Measurements from ENCODE around the gene VMAC. TPM values are rescaled to one million over a fixed set of nuclear protein-coding genes. Genes with fewer than 3 reads are reported as not detected.
A peak's percentile ranks its signal among the peaks of the same experiment; 100 is the strongest.

Gene VMAC
- total and polyA plus RNA-seq, 2 of the 13 experiments (the other 11 are each of a cell fraction or from before 2014, with no cell fraction given) = 2.4 TPM

- no peak for TF ChIP-seq ZBTB26 (CRISPR knock-in tag; IDR thresholded peaks at IDR 0.05; ENCODE audit: borderline replicate concordance)
- TF ChIP-seq E2F1 (CRISPR knock-in tag; IDR thresholded peaks at IDR 0.05) = no peak
- TF ChIP-seq, protein P1, sequence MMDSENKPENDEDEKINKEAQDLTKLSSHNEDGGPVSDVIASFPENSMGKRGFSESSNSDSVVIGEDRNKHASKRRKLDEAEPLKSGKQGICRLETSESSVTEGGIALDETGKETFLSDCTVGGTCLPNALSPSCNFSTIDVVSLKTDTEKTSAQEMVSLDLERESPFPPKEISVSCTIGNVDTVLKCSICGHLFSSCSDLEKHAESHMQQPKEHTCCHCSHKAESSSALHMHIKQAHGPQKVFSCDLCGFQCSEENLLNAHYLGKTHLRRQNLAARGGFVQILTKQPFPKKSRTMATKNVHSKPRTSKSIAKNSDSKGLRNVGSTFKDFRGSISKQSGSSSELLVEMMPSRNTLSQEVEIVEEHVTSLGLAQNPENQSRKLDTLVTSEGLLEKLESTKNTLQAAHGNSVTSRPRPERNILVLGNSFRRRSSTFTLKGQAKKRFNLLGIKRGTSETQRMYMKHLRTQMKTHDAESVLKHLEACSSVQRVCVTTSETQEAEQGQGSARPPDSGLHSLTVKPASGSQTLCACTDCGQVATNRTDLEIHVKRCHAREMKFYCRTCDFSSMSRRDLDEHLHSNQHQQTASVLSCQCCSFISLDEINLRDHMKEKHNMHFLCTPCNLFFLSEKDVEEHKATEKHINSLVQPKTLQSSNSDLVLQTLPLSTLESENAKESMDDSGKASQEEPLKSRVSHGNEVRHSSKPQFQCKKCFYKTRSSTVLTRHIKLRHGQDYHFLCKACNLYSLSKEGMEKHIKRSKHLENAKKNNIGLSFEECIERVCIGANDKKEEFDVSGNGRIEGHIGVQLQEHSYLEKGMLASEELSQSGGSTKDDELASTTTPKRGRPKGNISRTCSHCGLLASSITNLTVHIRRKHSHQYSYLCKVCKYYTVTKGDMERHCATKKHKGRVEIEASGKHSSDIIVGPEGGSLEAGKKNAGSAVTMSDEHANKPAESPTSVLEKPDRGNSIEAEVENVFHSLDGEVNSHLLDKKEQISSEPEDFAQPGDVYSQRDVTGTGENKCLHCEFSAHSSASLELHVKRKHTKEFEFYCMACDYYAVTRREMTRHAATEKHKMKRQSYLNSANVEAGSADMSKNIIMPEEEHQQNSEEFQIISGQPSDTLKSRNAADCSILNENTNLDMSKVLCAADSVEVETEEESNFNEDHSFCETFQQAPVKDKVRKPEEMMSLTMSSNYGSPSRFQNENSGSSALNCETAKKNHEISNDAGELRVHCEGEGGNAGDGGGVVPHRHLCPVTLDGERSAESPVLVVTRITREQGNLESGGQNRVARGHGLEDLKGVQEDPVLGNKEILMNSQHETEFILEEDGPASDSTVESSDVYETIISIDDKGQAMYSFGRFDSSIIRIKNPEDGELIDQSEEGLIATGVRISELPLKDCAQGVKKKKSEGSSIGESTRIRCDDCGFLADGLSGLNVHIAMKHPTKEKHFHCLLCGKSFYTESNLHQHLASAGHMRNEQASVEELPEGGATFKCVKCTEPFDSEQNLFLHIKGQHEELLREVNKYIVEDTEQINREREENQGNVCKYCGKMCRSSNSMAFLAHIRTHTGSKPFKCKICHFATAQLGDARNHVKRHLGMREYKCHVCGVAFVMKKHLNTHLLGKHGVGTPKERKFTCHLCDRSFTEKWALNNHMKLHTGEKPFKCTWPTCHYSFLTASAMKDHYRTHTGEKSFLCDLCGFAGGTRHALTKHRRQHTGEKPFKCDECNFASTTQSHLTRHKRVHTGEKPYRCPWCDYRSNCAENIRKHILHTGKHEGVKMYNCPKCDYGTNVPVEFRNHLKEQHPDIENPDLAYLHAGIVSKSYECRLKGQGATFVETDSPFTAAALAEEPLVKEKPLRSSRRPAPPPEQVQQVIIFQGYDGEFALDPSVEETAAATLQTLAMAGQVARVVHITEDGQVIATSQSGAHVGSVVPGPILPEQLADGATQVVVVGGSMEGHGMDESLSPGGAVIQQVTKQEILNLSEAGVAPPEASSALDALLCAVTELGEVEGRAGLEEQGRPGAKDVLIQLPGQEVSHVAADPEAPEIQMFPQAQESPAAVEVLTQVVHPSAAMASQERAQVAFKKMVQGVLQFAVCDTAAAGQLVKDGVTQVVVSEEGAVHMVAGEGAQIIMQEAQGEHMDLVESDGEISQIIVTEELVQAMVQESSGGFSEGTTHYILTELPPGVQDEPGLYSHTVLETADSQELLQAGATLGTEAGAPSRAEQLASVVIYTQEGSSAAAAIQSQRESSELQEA (CRISPR knock-in tag; IDR thresholded peaks at IDR 0.05; ENCODE audit: not compliant biosample characterization) = no peak
- TF ChIP-seq ZNF83 (CRISPR knock-in tag; IDR thresholded peaks at IDR 0.05; ENCODE audit: borderline replicate concordance) = no peak
- TF ChIP-seq FOXA3 (CRISPR knock-in tag; IDR thresholded peaks at IDR 0.05) = no peak; the same call in 1 of the 2 replicates
- TF ChIP-seq FOXJ3 (CRISPR knock-in tag; IDR thresholded peaks at IDR 0.05; ENCODE audit: borderline replicate concordance) = no peak
- TF ChIP-seq ZFP36L2 (CRISPR knock-in tag; IDR thresholded peaks at IDR 0.05) = no peak
- TF ChIP-seq STAT5B (CRISPR knock-in tag; IDR thresholded peaks at IDR 0.05) = no peak
- TF ChIP-seq SOX13 (IDR thresholded peaks at IDR 0.05) = no peak
- TF ChIP-seq SOX13 (CRISPR knock-in tag; conservative IDR thresholded peaks at IDR 0.05 in 1 of 2, IDR thresholded peaks at IDR 0.05 in 1 of 2) = peak in 1 of 2 experiments; percentile 45; a peak in 1 of 4 replicates
- TF ChIP-seq ZNF367 (CRISPR knock-in tag; IDR thresholded peaks at IDR 0.05; ENCODE audit: borderline replicate concordance) = no peak
- TF ChIP-seq SALL2 (CRISPR knock-in tag; IDR thresholded peaks at IDR 0.05) = peak; percentile 28; the same call in 1 of the 2 replicates
- 0 out of 2 replicates have a peak, but pooled peaks have one; percentile 28 for TF ChIP-seq ZNF790 (CRISPR knock-in tag; IDR thresholded peaks at IDR 0.05; ENCODE audit: borderline replicate concordance)
- TF ChIP-seq ZNF33B (CRISPR knock-in tag; IDR thresholded peaks at IDR 0.05) = no peak
- no peak for TF ChIP-seq ZBTB8A (CRISPR knock-in tag; IDR thresholded peaks at IDR 0.05; ENCODE audit: borderline replicate concordance, low read depth)
- TF ChIP-seq, protein P2, sequence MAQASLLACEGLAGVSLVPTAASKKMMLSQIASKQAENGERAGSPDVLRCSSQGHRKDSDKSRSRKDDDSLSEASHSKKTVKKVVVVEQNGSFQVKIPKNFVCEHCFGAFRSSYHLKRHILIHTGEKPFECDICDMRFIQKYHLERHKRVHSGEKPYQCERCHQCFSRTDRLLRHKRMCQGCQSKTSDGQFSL (CRISPR knock-in tag; IDR thresholded peaks at IDR 0.05) = no peak
These were observed 4.2 kb downstream of the VMAC start (continued) for GRCh38 chr19:5908773-5909442.
